H1 (cell line): ENCODE results near the gene CRAT. TPM values are rescaled to one million over a fixed set of nuclear protein-coding genes. Genes with fewer than 3 reads are reported as not detected.

Source experiments
- polyA plus RNA-seq, 7 experiments: library from polyadenylated mRNA; depleted of rRNA in 3 of 7; stranded (reverse) in 5 of 7; unstranded in 2 of 7; fragments of >200 nt in 5 of 7; fragments of 200-250 nt in 2 of 7; gene quantifications; 1 replicate in 5 of 7; 2 replicates in 1 of 7; 4 replicates in 1 of 7; pipeline versions ENCODE4 v1.2.1 to v1.2.3, GENCODE V29; 2011 to 2013; ENCODE audit warnings: missing spikeins in 2 of 7, mixed read lengths in 2 of 7
- total RNA-seq: library from RNA; stranded (reverse); fragmentation: NEBNext Ultra II Directional; extraction: Animal tissue kit (Norgen Biotek cat#: 25700); gene quantifications from 2 replicates; pipeline ENCODE4 v1.2.1, GENCODE V29; 2021
- TF ChIP-seq, protein P1 (sequence below): IDR thresholded peaks from 2 replicates; pipeline ENCODE4 v1.6.1; 2012; ENCODE audit warnings: low read length, inconsistent platforms

CRAT gene
- total and polyA plus RNA-seq, 2 of the 8 experiments (the other 6 are each of a cell fraction or from before 2014, with no cell fraction given): 8.2 to 17.3 TPM

DNA sequence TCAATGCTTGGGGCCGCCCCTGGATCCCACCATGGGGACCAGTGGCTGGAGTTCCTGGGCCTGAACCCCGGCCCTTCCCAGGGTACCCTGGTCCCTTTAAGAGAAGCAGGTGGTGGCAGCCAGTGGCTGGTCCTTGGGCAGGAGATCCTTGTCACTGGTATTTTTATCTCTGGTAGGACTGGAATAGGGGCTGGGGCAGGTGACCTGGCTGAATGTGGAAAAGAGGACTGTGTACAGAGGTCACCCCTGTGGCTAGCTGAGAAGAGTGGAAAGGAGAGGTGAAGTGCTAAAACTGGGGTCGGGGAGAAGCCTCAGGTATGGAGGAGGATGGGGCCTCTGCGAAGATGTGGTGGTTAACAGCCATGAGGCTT is 7.0 kb downstream of the CRAT start (continued):
- TF ChIP-seq, protein P1, sequence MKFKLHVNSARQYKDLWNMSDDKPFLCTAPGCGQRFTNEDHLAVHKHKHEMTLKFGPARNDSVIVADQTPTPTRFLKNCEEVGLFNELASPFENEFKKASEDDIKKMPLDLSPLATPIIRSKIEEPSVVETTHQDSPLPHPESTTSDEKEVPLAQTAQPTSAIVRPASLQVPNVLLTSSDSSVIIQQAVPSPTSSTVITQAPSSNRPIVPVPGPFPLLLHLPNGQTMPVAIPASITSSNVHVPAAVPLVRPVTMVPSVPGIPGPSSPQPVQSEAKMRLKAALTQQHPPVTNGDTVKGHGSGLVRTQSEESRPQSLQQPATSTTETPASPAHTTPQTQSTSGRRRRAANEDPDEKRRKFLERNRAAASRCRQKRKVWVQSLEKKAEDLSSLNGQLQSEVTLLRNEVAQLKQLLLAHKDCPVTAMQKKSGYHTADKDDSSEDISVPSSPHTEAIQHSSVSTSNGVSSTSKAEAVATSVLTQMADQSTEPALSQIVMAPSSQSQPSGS: no peak
